GM19438 (cell line): Measurements from ENCODE around the gene HDHD3.
"Not testable (repeated sequence)": the region's sequence is repeated elsewhere in the genome, so short reads cannot be mapped to it uniquely, and the experiment has no call there.

Experiments used
- ATAC-seq: cut with Tn5 transposase; IDR thresholded peaks from one replicate; pipeline ENCODE4 v1.9.1; 2021; ENCODE audit warnings: low read depth; ENCODE audit not compliant: unreplicated experiment

HDHD3 gene

GRCh38 chr9:113368348-113368981 lies 8.3 kb downstream of the HDHD3 start:
- ATAC-seq = no peak

DNA sequence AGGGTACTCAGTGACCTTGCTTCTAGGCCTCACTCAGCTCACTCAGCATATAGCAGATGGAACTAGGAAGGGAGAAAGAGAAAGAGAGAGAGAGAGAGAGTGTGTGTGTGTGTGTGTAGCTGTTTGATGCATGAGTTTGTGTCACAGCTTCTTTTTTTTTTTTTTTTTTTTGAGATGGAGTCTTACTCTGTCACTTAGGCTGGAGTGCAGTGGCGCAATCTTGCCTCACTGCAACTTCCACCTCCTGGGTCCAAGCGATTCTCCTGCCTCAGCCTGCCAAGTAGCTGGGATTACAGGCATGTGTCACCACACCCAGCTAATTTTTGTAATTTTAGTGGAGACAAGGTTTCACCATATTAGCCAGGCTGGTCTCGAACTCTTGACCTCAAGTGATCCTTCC lies 11.1 kb downstream of the HDHD3 start:
- ATAC-seq = not testable (repeated sequence)

- ATAC-seq = no peak
Measured at GRCh38 chr9:113364951-113365350, 11.8 kb downstream of the HDHD3 start.

DNA sequence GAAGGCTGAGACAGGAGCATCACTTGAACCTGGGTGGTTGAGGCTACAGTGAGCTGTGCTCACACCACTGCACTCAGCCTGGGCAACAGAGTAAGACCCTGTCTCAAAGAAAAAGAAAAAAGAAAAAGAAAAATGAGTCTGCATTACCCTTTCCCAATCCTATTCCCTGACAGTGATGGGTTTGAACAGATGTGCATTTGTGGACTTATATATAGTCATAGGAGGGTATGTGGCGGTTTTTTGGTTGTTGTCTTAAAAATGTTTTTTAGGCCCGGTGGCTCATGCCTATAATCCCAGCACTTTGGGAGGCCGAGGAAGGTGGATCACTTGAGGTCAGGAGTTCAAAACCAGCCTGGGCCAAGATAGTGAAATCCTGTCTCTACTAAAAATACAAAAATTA lies 13.4 kb downstream of the HDHD3 start:
- no peak for ATAC-seq

- no peak for ATAC-seq
Measured at GRCh38 chr9:113361304-113362018, 15.3 kb downstream of the HDHD3 start.

- ATAC-seq = no peak
Measured at GRCh38 chr9:113360242-113360842, 16.4 kb downstream of the HDHD3 start.

DNA sequence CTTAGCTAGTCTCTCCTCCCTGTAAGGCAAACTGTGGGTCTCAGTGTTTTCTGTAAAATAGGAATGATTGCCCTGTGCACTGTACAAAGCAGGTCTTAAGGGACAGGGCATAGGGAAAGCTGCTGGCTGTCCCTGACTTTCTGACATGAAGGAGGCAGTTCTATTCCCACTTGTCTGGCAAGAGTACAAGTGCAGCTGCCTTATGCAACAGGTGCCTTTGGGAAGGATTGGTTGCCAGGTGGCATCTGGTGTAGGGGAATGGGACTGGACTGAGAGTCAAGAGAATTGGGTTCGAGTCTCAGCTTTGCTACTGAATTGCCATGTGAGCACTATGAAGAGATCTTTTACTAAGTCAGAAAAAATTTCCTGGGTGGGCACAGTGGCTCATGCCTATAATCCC lies 17.4 kb downstream of the HDHD3 start:
- no peak for ATAC-seq

- ATAC-seq = no peak
Measured at GRCh38 chr9:113356686-113357292, 20.0 kb downstream of the HDHD3 start.

DNA sequence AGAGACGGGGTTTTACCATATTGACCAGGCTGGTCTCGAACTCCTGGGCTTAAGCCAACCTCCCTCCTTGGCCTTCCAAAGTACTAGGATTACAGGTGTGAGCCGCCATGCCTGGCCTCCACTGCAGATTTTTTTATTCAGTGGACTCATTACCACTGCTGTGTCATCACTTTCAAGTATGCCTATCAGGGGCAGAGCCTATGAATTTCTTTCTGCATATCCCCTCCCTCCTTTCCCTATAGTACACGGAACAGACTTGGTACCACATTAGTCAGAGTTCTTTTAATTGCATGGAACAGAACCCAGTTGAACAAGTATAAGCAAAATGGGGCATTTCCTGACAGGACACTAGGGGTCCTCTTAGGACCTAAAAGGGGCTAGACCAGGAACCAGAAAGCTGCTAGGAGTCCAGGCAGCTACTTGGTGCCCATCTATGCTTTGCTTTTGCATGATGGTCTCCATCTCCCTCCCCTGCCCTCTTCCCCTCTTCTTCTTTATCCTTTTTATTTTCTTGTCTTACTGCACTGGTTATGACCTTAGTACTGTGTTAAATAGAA lies 21.7 kb downstream of the HDHD3 start:
- ATAC-seq = no peak

GRCh38 chr9:113352411-113352810 lies 24.4 kb downstream of the HDHD3 start:
- no peak for ATAC-seq

DNA sequence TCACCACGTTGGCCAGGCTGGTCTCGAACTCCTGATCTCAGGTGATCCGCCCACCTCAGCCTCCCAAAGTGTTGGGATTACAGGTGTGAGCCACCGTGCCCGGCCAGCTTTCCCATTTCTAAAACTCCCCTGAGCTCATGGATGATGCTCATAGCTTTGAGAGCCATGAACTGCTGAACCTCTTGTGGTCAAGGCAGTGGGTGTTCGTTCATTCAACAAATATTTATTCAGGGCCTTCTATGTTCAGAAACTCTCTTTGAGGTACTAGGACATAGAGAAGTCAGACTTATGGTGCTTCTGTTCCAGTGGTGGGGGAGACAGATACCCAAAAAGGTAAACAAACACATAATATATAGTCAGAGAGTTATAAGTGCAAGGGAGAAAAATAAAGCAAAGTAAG lies 24.8 kb downstream of the HDHD3 start:
- ATAC-seq = no peak

DNA sequence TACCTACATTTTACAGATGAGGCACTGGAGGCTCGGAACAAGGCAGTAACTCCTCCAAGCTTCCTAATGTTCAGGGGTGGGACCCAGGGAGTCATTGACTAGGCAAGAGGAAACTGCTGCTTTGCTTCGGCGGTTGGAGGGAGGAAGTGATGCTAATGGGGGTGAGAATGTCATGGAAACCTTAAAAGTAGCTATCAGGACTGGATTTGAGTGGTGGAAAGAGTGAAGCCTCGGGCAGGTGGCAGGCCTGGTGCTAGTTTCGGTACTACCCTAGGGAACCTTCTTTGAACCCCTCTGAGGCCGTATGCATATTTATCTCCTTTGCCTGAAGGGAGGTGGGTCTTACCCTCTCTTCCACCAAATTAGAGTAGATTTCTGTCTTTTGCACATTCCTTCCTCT lies 25.8 kb downstream of the HDHD3 start:
- ATAC-seq = peak; percentile 44

- no peak for ATAC-seq
Measured at GRCh38 chr9:113350107-113350661, 26.6 kb downstream of the HDHD3 start.

GRCh38 chr9:113349445-113350094 lies 27.2 kb downstream of the HDHD3 start, which contains the start of gene BSPRY:
Gene BSPRY, plus strand, starts transcription at chr9:113349541. Its CDS starts 39 bp downstream, at chr9:113349580.
- ATAC-seq = no peak

DNA sequence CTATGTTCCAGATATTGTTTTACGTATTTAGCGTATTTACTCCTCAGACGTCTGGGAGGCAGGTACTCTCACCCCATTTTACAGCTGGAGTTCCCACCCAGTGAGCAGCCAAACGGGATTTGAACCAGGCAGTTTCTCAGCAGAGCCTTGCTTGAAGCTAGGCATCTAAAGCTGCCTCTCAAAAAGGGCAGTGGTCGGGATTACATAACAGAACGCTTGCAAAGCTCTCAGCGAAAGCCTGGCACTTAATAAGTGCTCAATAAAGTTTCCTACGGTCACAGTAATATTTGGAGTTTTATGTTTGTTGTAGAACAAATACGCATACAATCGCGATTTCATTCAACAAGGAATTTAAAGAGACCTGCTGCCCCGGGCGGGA lies 27.7 kb downstream of the HDHD3 start:
- ATAC-seq = no peak

GRCh38 chr9:113348437-113348836 lies 28.3 kb downstream of the HDHD3 start:
- ATAC-seq = no peak

DNA sequence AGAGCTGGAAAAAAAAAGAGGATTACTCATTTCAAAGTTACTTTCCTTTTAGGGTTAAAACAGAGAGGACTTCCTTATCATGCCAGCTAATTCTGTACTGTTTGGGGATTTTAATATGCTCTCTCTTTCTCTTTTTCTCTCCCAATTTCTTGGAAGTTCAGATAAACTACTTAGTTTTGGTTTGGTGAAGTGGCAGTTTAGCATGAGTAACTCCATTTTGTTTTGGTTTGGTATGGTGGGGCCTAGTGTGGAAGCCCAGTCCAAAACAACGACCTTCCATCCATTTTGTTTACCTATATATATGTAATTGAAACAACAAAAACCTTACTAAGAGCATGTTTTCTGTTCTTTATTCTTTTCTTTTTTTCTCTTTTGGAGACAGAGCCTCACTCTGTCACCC lies 31.1 kb downstream of the HDHD3 start:
- no peak for ATAC-seq

GRCh38 chr9:113345190-113345589 lies 31.6 kb downstream of the HDHD3 start:
- ATAC-seq = no peak

GRCh38 chr9:113343732-113344231 lies 33.0 kb downstream of the HDHD3 start:
- no peak for ATAC-seq

GRCh38 chr9:113341712-113342410 lies 34.9 kb downstream of the HDHD3 start:
- ATAC-seq = no peak
